PC-9 (cell line): ENCODE data around the gene TCF20.

Experiments used
- EZH2 ChIP-seq: fragments of 200-600 bp; sonication (generic); IDR thresholded peaks from 2 replicates; pipeline ENCODE4 v1.8.0; 2017; ENCODE audit warnings: antibody characterized with exemption, low read depth
- TF ChIP-seq, protein P1 (sequence below): fragments of 200-600 bp; sonication (generic); conservative IDR thresholded peaks from 2 replicates; pipeline ENCODE4 v1.6.1; 2017; ENCODE audit warnings: mixed run types, antibody characterized with exemption, mild to moderate bottlenecking, moderate library complexity

- TF ChIP-seq, protein P1, sequence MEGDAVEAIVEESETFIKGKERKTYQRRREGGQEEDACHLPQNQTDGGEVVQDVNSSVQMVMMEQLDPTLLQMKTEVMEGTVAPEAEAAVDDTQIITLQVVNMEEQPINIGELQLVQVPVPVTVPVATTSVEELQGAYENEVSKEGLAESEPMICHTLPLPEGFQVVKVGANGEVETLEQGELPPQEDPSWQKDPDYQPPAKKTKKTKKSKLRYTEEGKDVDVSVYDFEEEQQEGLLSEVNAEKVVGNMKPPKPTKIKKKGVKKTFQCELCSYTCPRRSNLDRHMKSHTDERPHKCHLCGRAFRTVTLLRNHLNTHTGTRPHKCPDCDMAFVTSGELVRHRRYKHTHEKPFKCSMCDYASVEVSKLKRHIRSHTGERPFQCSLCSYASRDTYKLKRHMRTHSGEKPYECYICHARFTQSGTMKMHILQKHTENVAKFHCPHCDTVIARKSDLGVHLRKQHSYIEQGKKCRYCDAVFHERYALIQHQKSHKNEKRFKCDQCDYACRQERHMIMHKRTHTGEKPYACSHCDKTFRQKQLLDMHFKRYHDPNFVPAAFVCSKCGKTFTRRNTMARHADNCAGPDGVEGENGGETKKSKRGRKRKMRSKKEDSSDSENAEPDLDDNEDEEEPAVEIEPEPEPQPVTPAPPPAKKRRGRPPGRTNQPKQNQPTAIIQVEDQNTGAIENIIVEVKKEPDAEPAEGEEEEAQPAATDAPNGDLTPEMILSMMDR = no peak
- no peak for TF ChIP-seq EZH2
Measured at GRCh38 chr22:42261296-42261695, 9.2 kb downstream of the TCF20 start.
